IMR-90 (cell line): ENCODE results near the gene PLSCR3. TPM values are rescaled to one million over a fixed set of nuclear protein-coding genes. Genes with fewer than 3 reads are reported as not detected.

ENCODE experiments used
- SMC3 ChIP-seq: fragments of 150-350 bp; IDR thresholded peaks from 2 replicates; pipeline ENCODE4 v1.6.1; 2016; ENCODE audit warnings: low read depth, mild to moderate bottlenecking, antibody characterized with exemption, low read length, moderate library complexity
- polyA plus RNA-seq, 3 experiments: library from polyadenylated mRNA; depleted of rRNA; stranded (reverse); fragments of >200 nt; gene quantifications; 2 replicates each; pipeline ENCODE4 v1.2.3, GENCODE V29; 2012; ENCODE audit warnings: low replicate concordance in 1 of 3
- total RNA-seq: library from RNA; depleted of rRNA; stranded (reverse); fragments of >200 nt; gene quantifications from 2 replicates; pipeline ENCODE4 v1.2.3, GENCODE V29; 2012
- TF ChIP-seq, protein P1 (sequence below): conservative IDR thresholded peaks from 2 replicates; pipeline ENCODE4 v1.5.1; 2012; ENCODE audit warnings: mild to moderate bottlenecking, low read depth, low read length, improper control_type of control experiment

Gene PLSCR3
- total and polyA plus RNA-seq, 2 of the 4 experiments (the other 2 are of a cell fraction): 6.1 to 116 TPM

DNA sequence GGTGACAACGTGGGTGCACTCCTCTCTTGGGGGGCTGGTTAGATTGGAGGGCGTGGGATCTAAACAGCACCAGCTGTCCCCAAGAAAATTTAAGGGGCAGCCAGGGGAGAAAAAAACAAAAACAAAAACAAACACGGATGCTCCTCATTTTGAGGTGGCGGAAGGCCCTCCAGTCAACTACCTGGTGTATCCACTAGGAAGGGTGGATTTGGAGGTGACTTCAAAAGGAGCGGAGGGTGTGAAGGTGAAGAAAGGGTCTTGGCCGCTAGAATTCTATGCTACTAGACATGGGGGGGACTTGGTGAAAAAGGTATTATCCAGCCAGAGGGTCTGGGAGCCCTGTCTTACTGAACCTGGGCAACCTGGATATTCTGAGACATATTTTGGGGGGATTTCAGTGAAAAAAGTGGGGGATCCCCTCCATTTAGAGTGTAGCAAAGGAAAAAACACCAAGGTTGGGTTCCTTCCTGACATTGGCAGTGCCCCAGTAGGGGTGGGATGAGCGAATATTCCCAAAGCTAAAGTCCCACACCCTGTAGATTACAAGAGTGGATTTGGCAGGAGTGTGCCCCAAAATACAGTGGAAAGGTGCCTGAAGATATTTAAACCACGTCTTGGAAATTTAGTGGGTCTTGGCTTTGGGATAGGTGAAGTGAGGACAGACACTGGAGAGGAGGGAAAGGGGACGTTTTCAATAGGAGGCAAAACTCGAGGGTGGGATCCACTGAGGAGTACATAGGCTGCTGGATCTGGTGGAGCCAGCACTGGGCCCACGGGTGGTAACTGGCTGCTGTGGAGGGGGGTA is 44.5 kb upstream of the PLSCR3 start (continued):
- TF ChIP-seq, protein P1, sequence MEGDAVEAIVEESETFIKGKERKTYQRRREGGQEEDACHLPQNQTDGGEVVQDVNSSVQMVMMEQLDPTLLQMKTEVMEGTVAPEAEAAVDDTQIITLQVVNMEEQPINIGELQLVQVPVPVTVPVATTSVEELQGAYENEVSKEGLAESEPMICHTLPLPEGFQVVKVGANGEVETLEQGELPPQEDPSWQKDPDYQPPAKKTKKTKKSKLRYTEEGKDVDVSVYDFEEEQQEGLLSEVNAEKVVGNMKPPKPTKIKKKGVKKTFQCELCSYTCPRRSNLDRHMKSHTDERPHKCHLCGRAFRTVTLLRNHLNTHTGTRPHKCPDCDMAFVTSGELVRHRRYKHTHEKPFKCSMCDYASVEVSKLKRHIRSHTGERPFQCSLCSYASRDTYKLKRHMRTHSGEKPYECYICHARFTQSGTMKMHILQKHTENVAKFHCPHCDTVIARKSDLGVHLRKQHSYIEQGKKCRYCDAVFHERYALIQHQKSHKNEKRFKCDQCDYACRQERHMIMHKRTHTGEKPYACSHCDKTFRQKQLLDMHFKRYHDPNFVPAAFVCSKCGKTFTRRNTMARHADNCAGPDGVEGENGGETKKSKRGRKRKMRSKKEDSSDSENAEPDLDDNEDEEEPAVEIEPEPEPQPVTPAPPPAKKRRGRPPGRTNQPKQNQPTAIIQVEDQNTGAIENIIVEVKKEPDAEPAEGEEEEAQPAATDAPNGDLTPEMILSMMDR: no peak
- no peak for TF ChIP-seq SMC3
